GM12878 (cell line): ENCODE results near the gene CD2. TPM values are rescaled to one million over a fixed set of nuclear protein-coding genes. Genes with fewer than 3 reads are reported as not detected.

Experiments used
- ATAC-seq: fragments of 200-7000 bp; cut with Tn5 transposase; 3 replicates; pipeline ENCODE4 v1.9.1; 2020; ENCODE audit warnings: mild to moderate bottlenecking, moderate library complexity
- BruUV-seq: library from RNA; stranded (reverse); fragments of 400-500 nt; replicated peaks from 2 replicates; lab custom pipeline; 2021; lab: Mats Ljungman, UMichigan
- CTCF ChIA-PET: fragments of 300-600 bp; sonication (Branson Sonifier 250); formaldehyde crosslinking; extraction: SDS; loops from one replicate; lab custom pipeline; 2021; ENCODE audit warnings: inconsistent platforms; lab: Yijun Ruan, JAX
- POLR2A ChIA-PET: fragments of 350-600 bp; formaldehyde crosslinking; extraction: SDS; loops from one replicate; lab custom pipeline; 2021; ENCODE audit warnings: inconsistent platforms; lab: Charles Lee
- RAD21 ChIA-PET: fragments of 300-600 bp; sonication (Branson Sonifier 250); formaldehyde crosslinking; loops from one replicate; lab custom pipeline; 2023; ENCODE audit warnings: antibody characterized with exemption; ENCODE audit not compliant: unreplicated experiment; lab: Charles Lee
- SMC1A ChIA-PET: fragments of 300-600 bp; sonication (Branson Sonifier 250); formaldehyde crosslinking; loops from one replicate; lab custom pipeline; 2023; ENCODE audit not compliant: unreplicated experiment, uncharacterized antibody; lab: Charles Lee
- DNase-seq: peaks from one replicate; pipeline ENCODE4 v3.0.0-alpha.2; 2011; ENCODE audit warnings: low read depth, low spot score
- FAIRE-seq: peaks from 3 replicates; lab custom pipeline; 2011; peaks lifted over from hg19 to GRCh38; lab: Jason Lieb, UNC
- H2AFZ ChIP-seq: 2 replicates; pipeline ENCODE4 v1.6.0; 2011; ENCODE audit warnings: low read depth, low read length, control low read depth; ENCODE audit not compliant: control insufficient read depth
- H3K27ac ChIP-seq: 2 replicates; pipeline ENCODE4 v1.5.1; 2011; ENCODE audit warnings: control low read depth; ENCODE audit not compliant: control insufficient read depth, insufficient read depth
- H3K27me3 ChIP-seq, 2 experiments: replicated peaks in 1 of 2; 2 replicates each; pipeline versions ENCODE4 v1.6.0 to v1.6.1; 2011; ENCODE audit warnings: low read length in 1 of 2; ENCODE audit not compliant: control insufficient read depth in 2 of 2, insufficient read depth in 2 of 2
- H3K36me3 ChIP-seq, 2 experiments: 2 replicates each; pipeline ENCODE4 v1.5.1; 2011; ENCODE audit warnings: low read length in 1 of 2; ENCODE audit not compliant: control insufficient read depth in 2 of 2, insufficient read depth in 2 of 2
- H3K4me1 ChIP-seq: 2 replicates; pipeline ENCODE4 v1.6.1; 2011; ENCODE audit warnings: mild to moderate bottlenecking, low read length, moderate library complexity, mixed read lengths; ENCODE audit not compliant: control insufficient read depth, insufficient read depth
- H3K4me2 ChIP-seq: 2 replicates; pipeline ENCODE4 v1.6.0; 2011; ENCODE audit warnings: control low read depth; ENCODE audit not compliant: control insufficient read depth, insufficient read depth
- H3K4me3 ChIP-seq: fragments of 200-600 bp; sonication (generic); 2 replicates; pipeline ENCODE4 v1.5.1; 2016
- H3K79me2 ChIP-seq: 2 replicates; pipeline ENCODE4 v1.6.0; 2011; ENCODE audit warnings: low read length; ENCODE audit not compliant: control insufficient read depth, insufficient read depth
- H3K9ac ChIP-seq: 2 replicates; pipeline ENCODE4 v1.8.0; 2011; ENCODE audit warnings: low read length, control low read depth, mixed read lengths; ENCODE audit not compliant: control insufficient read depth, insufficient read depth
- H3K9me3 ChIP-seq: replicated peaks from 3 replicates; pipeline ENCODE4 v1.5.1; 2011; ENCODE audit warnings: mild to moderate bottlenecking, low read length; ENCODE audit not compliant: control insufficient read depth, insufficient read depth
- H4K20me1 ChIP-seq: 2 replicates; pipeline ENCODE4 v1.6.0; 2011; ENCODE audit not compliant: control insufficient read depth, insufficient read depth
- FOXK2 ChIP-seq: fragments of 450-650 bp; IDR thresholded peaks from 2 replicates; pipeline ENCODE4 v1.6.1; 2017; ENCODE audit warnings: mild to moderate bottlenecking, moderate library complexity
- HCFC1 ChIP-seq: fragments of 150-350 bp; IDR thresholded peaks from 2 replicates; pipeline ENCODE4 v1.6.1; 2014; ENCODE audit warnings: low read length
- MLLT1 ChIP-seq: fragments of 450-650 bp; IDR thresholded peaks from 2 replicates; pipeline ENCODE4 v1.6.1; 2016; ENCODE audit warnings: mild to moderate bottlenecking
- POLR2AphosphoS5 ChIP-seq: IDR thresholded peaks from 2 replicates; pipeline ENCODE4 v1.6.1; 2011; ENCODE audit warnings: mild to moderate bottlenecking, low read length, inconsistent platforms
- RAD51 ChIP-seq: fragments of 450-650 bp; IDR thresholded peaks from 2 replicates; pipeline ENCODE4 v1.6.1; 2016; ENCODE audit warnings: moderate library complexity, mild to moderate bottlenecking, inconsistent platforms
- SIN3A ChIP-seq: IDR thresholded peaks from 2 replicates; pipeline ENCODE4 v1.6.1; 2012; ENCODE audit warnings: low read depth, low read length, improper control_type of control experiment
- WGBS: methylation state at CpG from one replicate; pipeline ENCODE4 v1.1.6; 2016; ENCODE audit warnings: low lambda C conversion rate; ENCODE audit not compliant: insufficient replicate concordance, insufficient coverage; ENCODE audit errors: missing lambda C conversion rate; 5-methylcytosine and 5-hydroxymethylcytosine counted together
- in situ Hi-C: fragments of 300-500 bp; cut with MboI; formaldehyde crosslinking; loops from 9 replicates; pipeline ENCODE4 v1.14.3; 2018; ENCODE audit warnings: mixed read lengths
- intact Hi-C: fragments of 100-400 bp; cut with micrococcal nuclease; formaldehyde crosslinking; loops from one replicate; pipeline ENCODE4 v1.14.2; 2022; ENCODE audit not compliant: unreplicated experiment
- polyA plus RNA-seq, 11 experiments: library from polyadenylated mRNA; depleted of rRNA in 4 of 11; unstranded in 6 of 11; stranded (reverse) in 5 of 11; fragments of >200 nt; fragmentation: Nextera tagmentation in 4 of 11; fragmentation: Illumina TruSeq in 1 of 11; extraction: Ambion mirVana in 4 of 11; extraction: Trizol in 1 of 11; gene quantifications; 1 replicate in 1 of 11; 2 replicates in 10 of 11; pipeline versions ENCODE4 v1.2.1 to v1.2.3, GENCODE V29; 2011 to 2016; ENCODE audit warnings: inconsistent platforms in 2 of 11, missing spikeins in 2 of 11, low read depth in 1 of 11
- total RNA-seq, 4 experiments: library from RNA; depleted of rRNA in 3 of 4; stranded (reverse); fragments of >200 nt in 3 of 4; fragmentation: Illumina TruSeq in 1 of 4; extraction: Trizol in 1 of 4; gene quantifications; 2 replicates each; pipeline versions ENCODE4 v1.2.1 to v1.2.3, GENCODE V29; 2013 to 2021
- TF ChIP-seq, protein P1 (sequence below): fragments of 450-650 bp; IDR thresholded peaks from 2 replicates; pipeline ENCODE4 v1.6.1; 2017; ENCODE audit warnings: mild to moderate bottlenecking

Gene CD2
- total and polyA plus RNA-seq, 10 of the 15 experiments (the other 5 are each of a cell fraction or from before 2014, with no cell fraction given), result 0.15 to 4.3 (median 2.8) TPM

DNA sequence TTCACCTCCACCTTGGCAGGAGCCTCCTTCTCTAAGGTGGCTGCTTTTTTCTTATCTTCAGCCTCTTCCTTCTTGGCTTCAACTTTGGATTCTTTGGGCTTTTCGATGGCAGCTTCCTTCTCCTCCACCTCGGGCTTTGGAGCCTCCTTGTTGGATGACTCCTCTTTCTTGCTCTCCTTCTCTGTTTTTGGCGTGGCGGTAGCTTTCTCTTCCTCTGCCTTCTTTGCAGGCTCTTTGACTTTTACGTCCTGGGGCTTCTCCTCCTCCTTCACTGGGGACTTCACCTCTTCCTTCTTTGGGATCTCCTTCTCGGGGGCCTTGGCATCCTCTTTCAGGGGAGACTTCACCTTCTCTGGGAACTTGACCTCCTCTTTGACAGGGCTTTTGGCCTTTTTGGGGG lies 13.9 kb upstream of the CD2 start (continued):
- TF ChIP-seq RAD51 (no peak), MLLT1 (no peak)

DNA sequence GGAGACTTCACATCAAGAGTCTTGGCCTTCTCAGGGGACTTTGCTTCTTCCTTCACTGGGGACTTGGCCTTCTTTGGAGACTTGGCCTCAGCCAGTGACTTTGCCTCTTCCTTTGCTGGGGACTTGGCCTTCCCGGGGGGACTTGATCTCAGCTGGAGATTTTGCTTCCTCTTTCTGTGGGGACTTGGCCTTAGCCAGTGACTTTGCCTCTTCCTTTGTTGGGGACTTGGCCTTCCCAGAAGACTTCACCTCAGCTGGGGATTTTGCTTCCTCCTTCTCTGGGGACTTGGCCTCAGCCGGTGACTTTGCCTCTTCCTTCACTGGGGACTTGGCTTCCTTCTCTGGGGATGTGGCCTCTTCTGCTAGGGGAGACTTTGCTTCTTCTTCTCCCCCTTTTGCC lies 13.5 kb upstream of the CD2 start:
- ChIA-PET RAD21 (interaction anchor here (4.7 to 7.3 kb wide), 3 partner anchors 27 to 76 kb away, joined by 45 to 176 read pairs (median 97); no protein-coding TSS in a partner anchor), CTCF (interaction anchor here (4.8 to 7.6 kb wide), 3 partner anchors 14 to 76 kb away, joined by 72 to 126 read pairs (median 120); no protein-coding TSS in a partner anchor), SMC1A (interaction anchor here (1.3 to 8.0 kb wide), 7 partner anchors 9 to 141 kb away, joined by 3 to 224 read pairs (median 80); no protein-coding TSS in a partner anchor)
- no peak for ATAC-seq
- Histone ChIP-seq H3K27ac (peak overlapping the region; percentile 31; the same call in 1 of the 2 replicates), H3K9me3 (peaks cover 34% of the 10 kb centered on the region; the same call in 2 of the 3 replicates), H4K20me1 (no peaks in the 10 kb centered on the region)
- FAIRE-seq, result no peak
- TF ChIP-seq HCFC1 (no peak), FOXK2 (no peak), SIN3A (no peak), POLR2AphosphoS5 (no peak)
- TF ChIP-seq, protein P1, sequence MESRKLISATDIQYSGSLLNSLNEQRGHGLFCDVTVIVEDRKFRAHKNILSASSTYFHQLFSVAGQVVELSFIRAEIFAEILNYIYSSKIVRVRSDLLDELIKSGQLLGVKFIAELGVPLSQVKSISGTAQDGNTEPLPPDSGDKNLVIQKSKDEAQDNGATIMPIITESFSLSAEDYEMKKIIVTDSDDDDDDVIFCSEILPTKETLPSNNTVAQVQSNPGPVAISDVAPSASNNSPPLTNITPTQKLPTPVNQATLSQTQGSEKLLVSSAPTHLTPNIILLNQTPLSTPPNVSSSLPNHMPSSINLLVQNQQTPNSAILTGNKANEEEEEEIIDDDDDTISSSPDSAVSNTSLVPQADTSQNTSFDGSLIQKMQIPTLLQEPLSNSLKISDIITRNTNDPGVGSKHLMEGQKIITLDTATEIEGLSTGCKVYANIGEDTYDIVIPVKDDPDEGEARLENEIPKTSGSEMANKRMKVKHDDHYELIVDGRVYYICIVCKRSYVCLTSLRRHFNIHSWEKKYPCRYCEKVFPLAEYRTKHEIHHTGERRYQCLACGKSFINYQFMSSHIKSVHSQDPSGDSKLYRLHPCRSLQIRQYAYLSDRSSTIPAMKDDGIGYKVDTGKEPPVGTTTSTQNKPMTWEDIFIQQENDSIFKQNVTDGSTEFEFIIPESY, result no peak
- TF ChIP-seq, all 136 proteins: peak for 0
- Histone ChIP-seq H3K36me3 (no peaks in the 10 kb centered on the region), H3K27me3 (no peaks in the 10 kb centered on the region), H3K79me2 (no peaks in the 10 kb centered on the region), H3K4me3 (no peak overlapping the region), H3K4me1 (peaks cover 39% of the 10 kb centered on the region), H3K9ac (no peak overlapping the region), H2AFZ (peak overlapping the region; percentile 28), H3K4me2 (no peak overlapping the region)
- in situ Hi-C loops (no loop called here), intact Hi-C loops (no loop called here)
- DNase-seq, result no peak
- POLR2A ChIA-PET, result interaction anchor here (6.1 kb wide), 1 partner anchor 29 kb away, joined by 45 read pairs; no protein-coding TSS in a partner anchor
- no TSS peak for BruUV-seq
- 25% methylated on average over 2 of the region's 2 CpGs for WGBS
